Measurements from ENCODE around the gene NTM. TPM values are rescaled to one million over a fixed set of nuclear protein-coding genes. Genes with fewer than 3 reads are reported as not detected.

The NTM gene
- total RNA-seq, 1 experiment from 2014 or later, result 9.9 TPM

DNA sequence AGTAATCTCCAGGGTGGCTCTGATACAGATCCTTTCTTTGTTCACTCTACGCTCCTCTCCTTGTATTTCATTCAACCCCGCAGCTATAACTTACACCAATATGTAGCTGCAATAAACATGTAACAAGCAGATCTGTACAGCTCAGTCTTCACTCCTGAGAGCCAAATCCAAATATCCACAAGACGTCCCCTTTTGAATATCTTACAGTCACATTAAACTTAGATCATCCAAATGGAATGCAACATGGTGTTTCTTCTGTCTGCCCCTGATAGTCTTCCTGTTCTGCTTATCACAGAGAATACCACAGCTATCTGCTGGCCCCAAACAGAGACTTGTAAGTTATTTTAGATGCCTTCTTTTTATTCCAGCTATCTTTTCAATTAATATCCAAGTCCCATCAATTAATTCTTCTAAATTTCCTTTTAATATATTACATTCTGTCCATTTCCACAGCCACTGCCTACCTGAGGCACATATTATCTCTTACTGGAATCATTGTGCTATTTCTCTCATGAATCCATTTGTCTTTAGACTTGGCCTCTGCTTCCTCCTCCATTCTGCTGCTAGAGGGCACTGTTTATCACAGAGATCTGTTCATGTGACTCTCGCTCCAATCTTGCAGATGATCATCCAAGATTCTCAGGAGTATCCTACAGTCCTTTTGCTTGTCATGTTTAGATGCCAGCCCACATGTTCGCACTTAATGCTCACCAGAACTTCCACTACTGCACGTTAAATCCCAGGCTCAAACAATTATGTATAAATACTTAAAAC is 908.6 kb downstream of the NTM start:
- no peak overlapping the region for H3K27ac ChIP-seq (ENCODE audit: insufficient read length, low read depth, low read length)
- peak; percentile 74 for TF ChIP-seq CTCF (conservative IDR thresholded peaks at IDR 0.05)
- no peak overlapping the region for H4K5ac ChIP-seq (ENCODE audit: insufficient read length, low read depth, low read length)
- H3K9me3 Mint-ChIP-seq, result no peaks in the 10 kb centered on the region
- H3K14ac ChIP-seq (ENCODE audit: insufficient read depth, low read length), result no peak overlapping the region
- no peak overlapping the region for H2BK15ac ChIP-seq (ENCODE audit: low read depth, low read length)
- no peaks in the 10 kb centered on the region for H3K79me2 ChIP-seq (ENCODE audit: insufficient read depth, low read length)
- H3K23ac ChIP-seq (ENCODE audit: insufficient read length, low read depth, low read length), result no peak overlapping the region
- no peak overlapping the region for H4K91ac ChIP-seq (ENCODE audit: insufficient read length, low read depth, low read length)
- no peaks in the 10 kb centered on the region for H3K36me3 Mint-ChIP-seq (ENCODE audit: insufficient read depth in 1 of 3, low read depth in 3 of 3)
- no peak overlapping the region for H3K4me3 Mint-ChIP-seq
- no peaks in the 10 kb centered on the region for H3K9me3 ChIP-seq (ENCODE audit: control insufficient read depth, low read depth, low read length)
- H3K27me3 ChIP-seq (ENCODE audit: insufficient read depth, low read length), result no peaks in the 10 kb centered on the region
- no peaks in the 10 kb centered on the region for H4K20me1 ChIP-seq (ENCODE audit: control insufficient read depth, insufficient read depth, insufficient read length)
- H4K8ac ChIP-seq (replicated peaks; ENCODE audit: insufficient read length, low read depth, low read length), result no peak overlapping the region
- peaks cover 2% of the 10 kb centered on the region; the same call in 1 of the 2 replicates for H3K4me1 ChIP-seq (ENCODE audit: insufficient read depth, low read length)
- no peak overlapping the region for H3T11ph ChIP-seq (ENCODE audit: low read length)
- no peak overlapping the region for H2BK5ac ChIP-seq (ENCODE audit: insufficient read length, low read length)
- H2BK120ac ChIP-seq (ENCODE audit: low read depth, low read length, poor library complexity, severe bottlenecking), result no peak overlapping the region
- no peaks in the 10 kb centered on the region for H3K27me3 Mint-ChIP-seq (ENCODE audit: low read depth)
- no peak overlapping the region for H2BK12ac ChIP-seq (ENCODE audit: insufficient read length, low read depth, low read length)
- H3K23me2 ChIP-seq (ENCODE audit: insufficient read length, low read depth, low read length, poor library complexity, severe bottlenecking), result no peaks in the 10 kb centered on the region
- no peak overlapping the region for H3K56ac ChIP-seq (ENCODE audit: insufficient read length, low read depth, low read length)
- no peaks in the 10 kb centered on the region for H3K79me1 ChIP-seq (ENCODE audit: insufficient read depth, low read depth, low read length, poor library complexity, severe bottlenecking)
- DNase-seq, result no peak
- peaks cover 5 to 8% of the 10 kb centered on the region in 2 experiments for H3K4me1 Mint-ChIP-seq
- H3K4ac ChIP-seq (ENCODE audit: low read depth, low read length), result no peak overlapping the region
- no peak overlapping the region for H3K9ac ChIP-seq (ENCODE audit: extremely low read depth, insufficient read length, low read length)
- H3K4me2 ChIP-seq (ENCODE audit: insufficient read depth, insufficient read length, low read length), result no peak overlapping the region
- no peak overlapping the region for H3K27ac Mint-ChIP-seq
- no CpG with 5 or more reads among the region's 6 CpGs for WGBS (ENCODE audit: extremely low coverage, insufficient read length, low lambda C conversion rate)
- H2AFZ ChIP-seq (ENCODE audit: low read length), result no peak overlapping the region
- no peak overlapping the region for H2BK20ac ChIP-seq (ENCODE audit: low read depth, low read length, poor library complexity, severe bottlenecking)
- no peak overlapping the region for H2AK5ac ChIP-seq (ENCODE audit: insufficient read length, low read length)
- H3K18ac ChIP-seq (ENCODE audit: insufficient read length, low read depth, low read length), result no peak overlapping the region
